SK-N-SH treated with all-trans-retinoic acid at 6 μM for 48 hours (cell line): ENCODE results near the gene DOK5.

ENCODE experiments used
- ATAC-seq: fragments of 200-7000 bp; cut with Tn5 transposase; 3 replicates; pipeline ENCODE4 v1.9.1; 2020; ENCODE audit warnings: mild to moderate bottlenecking, moderate library complexity
- ARNTL ChIP-seq: fragments of 450-650 bp; formaldehyde crosslinking; IDR thresholded peaks from 2 replicates; pipeline ENCODE4 v1.5.0; 2020; ENCODE audit warnings: low read depth, mild to moderate bottlenecking, moderate library complexity, borderline replicate concordance
- BACH2 ChIP-seq: fragments of 250-450 bp; sonication (Bioruptor Pico); IDR thresholded peaks from 2 replicates; pipeline ENCODE4 v1.9.0; 2021; ENCODE audit warnings: mild to moderate bottlenecking, borderline replicate concordance
- CREB5 ChIP-seq: fragments of 250-450 bp; sonication (Bioruptor Pico); IDR thresholded peaks from 2 replicates; pipeline ENCODE4 v1.5.1; 2020; ENCODE audit warnings: low read depth, mild to moderate bottlenecking, moderate library complexity
- CSDC2 ChIP-seq: fragments of 250-450 bp; sonication (Bioruptor Pico); IDR thresholded peaks from 2 replicates; pipeline ENCODE4 v1.5.0; 2020; ENCODE audit warnings: mild to moderate bottlenecking, moderate library complexity
- CSRNP3 ChIP-seq: fragments of 250-450 bp; sonication (Bioruptor Pico); IDR thresholded peaks from 2 replicates; pipeline ENCODE4 v1.5.1; 2021; ENCODE audit warnings: mild to moderate bottlenecking, moderate library complexity
- ESRRG ChIP-seq: fragments of 250-450 bp; sonication (Bioruptor Pico); IDR thresholded peaks from 2 replicates; pipeline ENCODE4 v1.6.1; 2021; ENCODE audit warnings: mild to moderate bottlenecking
- GLIS3 ChIP-seq: fragments of 250-450 bp; sonication (Bioruptor Pico); IDR thresholded peaks from 2 replicates; pipeline ENCODE4 v1.5.0; 2020; ENCODE audit warnings: mild to moderate bottlenecking, moderate library complexity
- ISL1 ChIP-seq: fragments of 250-450 bp; sonication (Bioruptor Pico); IDR thresholded peaks from 2 replicates; pipeline ENCODE4 v2.1.2; 2022; ENCODE audit warnings: mild to moderate bottlenecking, moderate library complexity
- OSR1 ChIP-seq: fragments of 250-450 bp; sonication (Bioruptor Pico); IDR thresholded peaks from 2 replicates; pipeline ENCODE4 v1.8.0; 2022; ENCODE audit warnings: moderate library complexity, mild to moderate bottlenecking, inconsistent platforms
- PATZ1 ChIP-seq: fragments of 250-450 bp; sonication (Bioruptor Pico); IDR thresholded peaks from 2 replicates; pipeline ENCODE4 v1.8.0; 2020; ENCODE audit warnings: mild to moderate bottlenecking, moderate library complexity, borderline replicate concordance
- POU6F1 ChIP-seq: fragments of 250-450 bp; sonication (Bioruptor Pico); IDR thresholded peaks from 2 replicates; pipeline ENCODE4 v1.8.0; 2021; ENCODE audit warnings: low read depth, mild to moderate bottlenecking, moderate library complexity, borderline replicate concordance
- RARB ChIP-seq: fragments of 250-450 bp; sonication (Bioruptor Pico); IDR thresholded peaks from 2 replicates; pipeline ENCODE4 v1.8.0; 2021; ENCODE audit warnings: mild to moderate bottlenecking, moderate library complexity
- SNAI2 ChIP-seq: fragments of 250-450 bp; sonication (Bioruptor Pico); IDR thresholded peaks from 2 replicates; pipeline ENCODE4 v1.5.0; 2020; ENCODE audit warnings: mild to moderate bottlenecking, moderate library complexity
- TCF4 ChIP-seq: fragments of 250-450 bp; sonication (Bioruptor Pico); IDR thresholded peaks from 2 replicates; pipeline ENCODE4 v1.8.0; 2021; ENCODE audit warnings: mild to moderate bottlenecking, moderate library complexity, borderline replicate concordance
- TSHZ2 ChIP-seq: fragments of 250-450 bp; sonication (Bioruptor Pico); IDR thresholded peaks from 2 replicates; pipeline ENCODE4 v1.5.0; 2020; ENCODE audit warnings: mild to moderate bottlenecking, moderate library complexity
- ZC3H10 ChIP-seq: fragments of 250-450 bp; sonication (Bioruptor Pico); IDR thresholded peaks from 2 replicates; pipeline ENCODE4 v1.5.1; 2021; ENCODE audit warnings: mild to moderate bottlenecking, moderate library complexity
- ZFP3 ChIP-seq: fragments of 250-450 bp; sonication (Bioruptor Pico); IDR thresholded peaks from 2 replicates; pipeline ENCODE4 v1.5.0; 2020; ENCODE audit warnings: mild to moderate bottlenecking, moderate library complexity
- ZFP30 ChIP-seq: fragments of 450-650 bp; formaldehyde crosslinking; IDR thresholded peaks from 2 replicates; pipeline ENCODE4 v1.5.0; 2022; ENCODE audit warnings: mild to moderate bottlenecking, moderate library complexity
- ZNF565 ChIP-seq: fragments of 450-650 bp; formaldehyde crosslinking; conservative IDR thresholded peaks from 2 replicates; pipeline ENCODE4 v1.5.0; 2020; ENCODE audit warnings: low read depth, mild to moderate bottlenecking, moderate library complexity
- ZNF8 ChIP-seq: fragments of 450-650 bp; formaldehyde crosslinking; IDR thresholded peaks from 2 replicates; pipeline ENCODE4 v1.5.0; 2020; ENCODE audit warnings: mild to moderate bottlenecking, moderate library complexity

Gene DOK5

GRCh38 chr20:54481442-54481841 lies 6.0 kb downstream of the DOK5 start:
- ATAC-seq = no peak
- TF ChIP-seq TCF4 (CRISPR knock-in tag) (no peak), ISL1 (CRISPR knock-in tag) (no peak), SNAI2 (no peak), ZNF8 (no peak), ARNTL (CRISPR knock-in tag) (no peak), OSR1 (CRISPR knock-in tag) (no peak), GLIS3 (CRISPR knock-in tag) (no peak), PATZ1 (CRISPR knock-in tag) (no peak), ZFP3 (CRISPR knock-in tag) (no peak), TSHZ2 (CRISPR knock-in tag) (no peak), ESRRG (CRISPR knock-in tag) (no peak), ZNF565 (no peak), ZFP30 (CRISPR knock-in tag) (no peak)

GRCh38 chr20:54485631-54486030 lies 10.2 kb downstream of the DOK5 start:
- TF ChIP-seq ESRRG (CRISPR knock-in tag) (no peak), ISL1 (CRISPR knock-in tag) (no peak), ZNF565 (no peak), OSR1 (CRISPR knock-in tag) (no peak), ZC3H10 (CRISPR knock-in tag) (no peak), CSRNP3 (no peak), CREB5 (CRISPR knock-in tag) (no peak)
- TF ChIP-seq, all 23 proteins: peak for 0
- ATAC-seq = no peak

GRCh38 chr20:54486585-54486984 lies 11.2 kb downstream of the DOK5 start:
- no peak for ATAC-seq
- TF ChIP-seq BACH2 (CRISPR knock-in tag) (no peak), TCF4 (CRISPR knock-in tag) (no peak), RARB (no peak), CSDC2 (CRISPR knock-in tag) (no peak), CREB5 (CRISPR knock-in tag) (no peak), TSHZ2 (CRISPR knock-in tag) (no peak), CSRNP3 (no peak), ZNF8 (no peak), POU6F1 (CRISPR knock-in tag) (no peak), ARNTL (CRISPR knock-in tag) (no peak), ISL1 (CRISPR knock-in tag) (no peak), SNAI2 (no peak), ESRRG (CRISPR knock-in tag) (no peak), OSR1 (CRISPR knock-in tag) (no peak)
